SK-N-SH (cell line): Measurements from ENCODE around the gene FLACC1.

Experiments
- CTCF ChIP-seq: fragments of 200-600 bp; sonication (generic); IDR thresholded peaks from 2 replicates; pipeline ENCODE4 v1.6.1; 2017; ENCODE audit warnings: antibody characterized with exemption, mild to moderate bottlenecking, moderate library complexity
- GATA2 ChIP-seq: sonication (generic); formaldehyde crosslinking; IDR thresholded peaks from 2 replicates; pipeline ENCODE4 v1.5.0; 2020; ENCODE audit warnings: mild to moderate bottlenecking, missing genetic modification reagents
- JUND ChIP-seq: IDR thresholded peaks from 2 replicates; pipeline ENCODE4 v1.4.0; 2012
- REST ChIP-seq: IDR thresholded peaks from 2 replicates; pipeline ENCODE4 v1.6.1; 2012; ENCODE audit warnings: mild to moderate bottlenecking, low read depth, low read length, moderate library complexity
- RFX5 ChIP-seq: IDR thresholded peaks from 2 replicates; pipeline ENCODE4 v1.6.1; 2012; ENCODE audit warnings: mild to moderate bottlenecking, improper control_type of control experiment, low read length
- SIN3A ChIP-seq: IDR thresholded peaks from 2 replicates; pipeline ENCODE4 v1.6.1; 2012; ENCODE audit warnings: low read depth, mild to moderate bottlenecking, low read length, moderate library complexity, borderline replicate concordance
- USF2 ChIP-seq: fragments of 150-350 bp; IDR thresholded peaks from 2 replicates; pipeline ENCODE4 v1.6.1; 2017; ENCODE audit warnings: antibody characterized with exemption, low read length, low read depth, borderline replicate concordance
- YY1 ChIP-seq: IDR thresholded peaks from 2 replicates; pipeline ENCODE4 v1.4.0; 2012; ENCODE audit warnings: low read depth, mild to moderate bottlenecking

- TF ChIP-seq RFX5 (no peak), CTCF (peak; percentile 16; the same call in 1 of the 2 replicates), JUND (peak; percentile 79), USF2 (no peak), SIN3A (peak; percentile 64; the same call in 1 of the 2 replicates), GATA2 (CRISPR knock-in tag) (no peak), YY1 (0 out of 2 replicates have a peak, but pooled peaks have one; percentile 29), REST (no peak)
Observed at GRCh38 chr2:201257956-201258665, 99.0 kb downstream of the FLACC1 start.
